Measurements from ENCODE around the gene SACS. TPM values are rescaled to one million over a fixed set of nuclear protein-coding genes. Genes with fewer than 3 reads are reported as not detected.

SACS gene
- total and polyA plus RNA-seq, 12 donors: 4.7 to 44.5 (median 20.0) TPM

DNA sequence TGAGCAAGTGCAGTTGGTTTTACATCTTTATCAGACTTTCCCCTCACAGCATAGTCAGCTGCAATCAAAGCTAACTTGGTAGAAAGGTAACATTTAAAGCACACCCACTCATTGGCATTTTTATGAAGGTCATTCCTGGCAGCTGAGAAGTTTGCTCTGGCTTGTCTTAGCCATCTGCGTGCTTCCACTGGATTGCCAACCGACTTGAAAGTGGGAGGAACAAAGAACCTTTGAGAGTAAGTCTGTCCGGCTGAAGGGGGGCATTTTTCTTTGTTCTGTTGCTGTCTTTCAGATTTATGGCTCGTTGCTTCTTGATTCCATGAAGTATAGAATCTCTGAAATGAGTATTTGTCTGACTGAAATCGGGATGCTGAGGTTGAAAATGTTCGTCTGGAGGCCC is 103.1 kb downstream of the SACS start:
- no peak overlapping the region for H3K27ac ChIP-seq
- TF ChIP-seq, protein P1, sequence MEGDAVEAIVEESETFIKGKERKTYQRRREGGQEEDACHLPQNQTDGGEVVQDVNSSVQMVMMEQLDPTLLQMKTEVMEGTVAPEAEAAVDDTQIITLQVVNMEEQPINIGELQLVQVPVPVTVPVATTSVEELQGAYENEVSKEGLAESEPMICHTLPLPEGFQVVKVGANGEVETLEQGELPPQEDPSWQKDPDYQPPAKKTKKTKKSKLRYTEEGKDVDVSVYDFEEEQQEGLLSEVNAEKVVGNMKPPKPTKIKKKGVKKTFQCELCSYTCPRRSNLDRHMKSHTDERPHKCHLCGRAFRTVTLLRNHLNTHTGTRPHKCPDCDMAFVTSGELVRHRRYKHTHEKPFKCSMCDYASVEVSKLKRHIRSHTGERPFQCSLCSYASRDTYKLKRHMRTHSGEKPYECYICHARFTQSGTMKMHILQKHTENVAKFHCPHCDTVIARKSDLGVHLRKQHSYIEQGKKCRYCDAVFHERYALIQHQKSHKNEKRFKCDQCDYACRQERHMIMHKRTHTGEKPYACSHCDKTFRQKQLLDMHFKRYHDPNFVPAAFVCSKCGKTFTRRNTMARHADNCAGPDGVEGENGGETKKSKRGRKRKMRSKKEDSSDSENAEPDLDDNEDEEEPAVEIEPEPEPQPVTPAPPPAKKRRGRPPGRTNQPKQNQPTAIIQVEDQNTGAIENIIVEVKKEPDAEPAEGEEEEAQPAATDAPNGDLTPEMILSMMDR (IDR thresholded peaks at IDR 0.05): no peak

DNA sequence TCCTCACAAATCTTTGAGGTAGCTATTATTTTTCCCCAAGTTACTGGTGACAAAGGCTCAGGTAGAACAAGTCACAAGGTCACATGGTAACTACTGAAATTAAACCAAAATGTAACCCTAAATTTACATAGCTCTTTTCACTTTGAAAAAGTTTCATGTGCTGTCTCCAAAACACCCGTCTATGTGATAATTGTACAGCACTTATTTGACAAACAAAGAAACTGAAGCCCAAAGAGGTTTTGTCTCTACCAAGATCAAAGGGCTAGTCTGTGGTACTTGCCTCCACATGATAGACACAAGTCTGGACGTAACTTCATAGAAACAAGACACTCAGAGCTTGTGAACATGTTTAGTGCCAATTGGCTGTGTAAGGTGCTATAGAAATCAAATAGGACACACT is 108.3 kb downstream of the SACS start:
- intact Hi-C loops (cut with DNase I): loop anchor here in 1 of 10 donors (5.0 kb wide), 1 partner anchor 1173 kb away; no protein-coding TSS in a partner anchor
- Histone ChIP-seq H3K9me3 (no peaks in the 10 kb centered on the region), H3K27me3 (no peaks in the 10 kb centered on the region), H3K36me3 (peaks cover 0 to 8% (median 0%) of the 10 kb centered on the region in 9 donors), H3K4me3 (no peak overlapping the region), H3K4me1 (peaks cover 0 to 21% (median 13%) of the 10 kb centered on the region in 9 donors), H3K27ac (no peak overlapping the region)
- no peak for DNase-seq
- no peak for ATAC-seq
- WGBS, 2 donors: 81 to 96% methylated on average over 2 of the region's 2 CpGs
- TF ChIP-seq, protein P1 (IDR thresholded peaks at IDR 0.05): no peak

More for the DNA sequence above, 103.1 kb downstream of the SACS start:
- DNase-seq (no peak), ATAC-seq (no peak)
- Histone ChIP-seq H3K4me1 (no peaks in the 10 kb centered on the region), H3K27me3 (no peaks in the 10 kb centered on the region), H3K9me3 (peaks cover 0 to 50% (median 8%) of the 10 kb centered on the region in 11 donors), H3K4me3 (no peak overlapping the region), H3K36me3 (peaks cover 0 to 26% (median 0%) of the 10 kb centered on the region in 9 donors)
- intact Hi-C loops (cut with DNase I): no loop called here
- WGBS, 2 donors: 92 to 97% methylated on average over 6 of the region's 6 CpGs

DNA sequence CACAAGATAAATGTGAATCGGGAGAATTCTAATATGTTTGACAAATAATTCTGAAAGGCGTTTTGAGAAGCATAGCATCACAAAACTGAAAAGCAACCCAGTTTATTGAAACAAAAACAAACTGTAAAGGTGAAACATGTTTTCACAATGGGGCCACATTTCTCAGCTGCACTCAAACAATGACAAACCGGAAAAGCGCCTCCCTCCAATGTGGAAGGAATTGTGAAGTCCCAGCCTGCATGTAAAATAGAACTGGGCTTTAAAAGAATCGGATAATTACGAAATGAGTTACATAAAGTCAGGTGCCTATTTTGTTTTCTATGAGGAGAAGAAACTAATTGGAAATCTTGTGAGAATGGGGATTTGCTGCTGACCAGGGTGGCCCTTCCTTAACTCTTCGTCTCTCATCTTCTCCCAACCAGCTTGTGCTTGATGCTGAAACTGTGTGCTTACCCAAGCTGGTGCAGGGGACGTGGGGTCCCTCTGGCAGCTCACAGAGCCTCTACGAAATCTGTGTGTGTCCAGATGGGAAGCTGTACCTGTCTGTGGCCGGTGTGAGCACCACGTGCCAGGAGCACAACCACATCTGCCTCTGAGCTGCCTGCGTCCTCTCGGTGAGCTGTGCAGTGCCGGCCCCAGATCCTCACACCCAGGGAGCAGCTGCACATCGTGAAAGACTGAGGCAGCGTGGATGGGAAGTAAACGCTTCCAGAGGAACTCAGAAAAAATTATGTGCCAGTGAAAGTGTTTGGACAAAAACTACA is 109.4 kb downstream of the SACS start:
- DNase-seq (no peak), ATAC-seq (peak in 1 of 8 donors; percentile 39)
- WGBS, 2 donors: 65 to 73% methylated on average over 17 of the region's 17 CpGs
- TF ChIP-seq, protein P1 (IDR thresholded peaks at IDR 0.05): no peak
- intact Hi-C loops (cut with DNase I): loop anchor here in 1 of 10 donors (1.0 kb wide), 1 partner anchor 15 kb away; no protein-coding TSS in a partner anchor
- Histone ChIP-seq H3K4me3 (no peak overlapping the region), H3K27me3 (no peaks in the 10 kb centered on the region), H3K9me3 (no peaks in the 10 kb centered on the region), H3K36me3 (peaks cover 0 to 8% (median 0%) of the 10 kb centered on the region in 9 donors), H3K27ac (no peak overlapping the region), H3K4me1 (peaks cover 0 to 32% (median 13%) of the 10 kb centered on the region in 9 donors)

DNA sequence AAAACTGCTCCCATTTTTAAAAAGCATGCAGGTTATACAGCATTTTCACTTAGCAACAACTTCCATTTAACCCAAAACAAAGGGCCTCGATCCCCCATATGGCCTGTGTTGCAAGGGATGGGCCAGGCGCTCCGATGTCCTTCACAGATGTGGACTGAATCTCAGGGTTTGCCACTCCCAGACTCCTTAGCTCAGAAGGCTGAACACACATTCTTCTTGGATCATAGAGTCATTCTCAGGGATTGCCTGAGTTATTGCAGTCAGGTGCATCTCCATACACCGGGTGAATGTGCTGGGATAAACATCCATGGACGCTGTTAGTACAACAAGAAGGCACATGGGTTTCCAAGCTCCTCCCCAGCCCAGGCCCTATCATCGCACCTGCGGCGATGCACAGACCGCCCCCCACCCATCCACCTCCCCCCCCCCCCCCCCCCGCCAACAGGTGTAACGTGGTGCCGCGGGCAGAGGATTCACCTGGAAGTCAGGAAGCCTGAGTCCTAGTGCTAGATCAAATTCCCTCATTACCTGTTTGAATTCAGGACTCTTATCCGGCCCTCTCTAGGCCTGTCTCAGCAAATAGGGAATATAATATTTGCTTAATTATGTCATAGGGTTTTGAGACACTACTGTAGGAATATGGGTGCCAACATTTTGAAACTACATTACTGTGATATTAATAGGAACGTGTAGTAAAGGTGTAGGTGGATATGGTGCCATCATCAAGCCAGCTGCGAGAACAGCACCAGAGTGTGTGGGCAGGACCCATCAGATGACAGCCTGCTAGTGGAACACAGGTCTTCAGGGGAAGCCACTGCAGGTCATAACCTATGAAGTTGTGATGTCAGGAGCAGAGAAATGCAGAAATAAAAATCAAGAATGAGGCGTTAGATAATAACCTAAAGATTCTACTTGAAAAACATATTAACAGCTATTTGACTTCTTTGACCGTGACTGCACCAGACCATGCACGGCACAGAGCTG is 110.9 kb downstream of the SACS start:
- TF ChIP-seq, protein P1 (IDR thresholded peaks at IDR 0.05): no peak
- Histone ChIP-seq H3K4me1 (peaks cover 0 to 35% (median 16%) of the 10 kb centered on the region in 9 donors), H3K9me3 (no peaks in the 10 kb centered on the region), H3K36me3 (peaks cover 0 to 8% (median 0%) of the 10 kb centered on the region in 9 donors), H3K4me3 (no peak overlapping the region), H3K27me3 (no peaks in the 10 kb centered on the region), H3K27ac (peak overlapping the region in 3 of 10 donors; percentile 28 to 71 (median 58))
- DNase-seq (no peak), ATAC-seq (peak in 1 of 8 donors; percentile 21)
- 90% methylated on average over 19 of the region's 19 CpGs for WGBS, 2 donors
- intact Hi-C loops (cut with DNase I): loop anchor here in 1 of 10 donors (1.0 kb wide), 1 partner anchor 17 kb away; no protein-coding TSS in a partner anchor
